HepG2 (cell line): Measurements from ENCODE around the gene DNAJC12. TPM values are rescaled to one million over a fixed set of nuclear protein-coding genes. Genes with fewer than 3 reads are reported as not detected.

ENCODE experiments used
- CC2D1A ChIP-seq: sonication (generic); formaldehyde crosslinking; IDR thresholded peaks from 2 replicates; pipeline ENCODE4 v1.8.1; 2023; ENCODE audit warnings: mild to moderate bottlenecking, missing genetic modification reagents
- FOXA3 ChIP-seq: IDR thresholded peaks from 2 replicates; pipeline ENCODE4 v1.6.1; 2016; ENCODE audit warnings: missing genetic modification reagents, missing compliant biosample characterization
- PCBP2 ChIP-seq: fragments of 200-400 bp; formaldehyde crosslinking; optimal IDR thresholded peaks from 2 replicates; pipeline ENCODE3; 2018; ENCODE audit warnings: low read length, low read depth; ENCODE audit not compliant: poor library complexity, severe bottlenecking
- THAP7 ChIP-seq: sonication (generic); formaldehyde crosslinking; IDR thresholded peaks from 2 replicates; pipeline ENCODE4 v1.8.1; 2023; ENCODE audit warnings: mild to moderate bottlenecking, missing genetic modification reagents
- YEATS4 ChIP-seq: sonication (generic); formaldehyde crosslinking; IDR thresholded peaks from 2 replicates; pipeline ENCODE4 v1.4.0; 2020; ENCODE audit warnings: missing genetic modification reagents, borderline replicate concordance
- ZBTB20 ChIP-seq: sonication (generic); formaldehyde crosslinking; IDR thresholded peaks from 2 replicates; pipeline ENCODE4 v1.8.1; 2023; ENCODE audit warnings: missing genetic modification reagents, low read depth, mild to moderate bottlenecking, borderline replicate concordance
- ZFX ChIP-seq: sonication (generic); formaldehyde crosslinking; IDR thresholded peaks from 2 replicates; pipeline ENCODE4 v1.4.0; 2020; ENCODE audit warnings: mild to moderate bottlenecking, low read depth, missing genetic modification reagents, moderate library complexity
- ZNF142 ChIP-seq: sonication (generic); formaldehyde crosslinking; IDR thresholded peaks from 2 replicates; pipeline ENCODE4 v1.4.0; 2020; ENCODE audit warnings: missing genetic modification reagents
- ZNF253 ChIP-seq: sonication (generic); formaldehyde crosslinking; IDR thresholded peaks from 2 replicates; pipeline ENCODE4 v1.8.0; 2022; ENCODE audit warnings: mild to moderate bottlenecking, missing genetic modification reagents, borderline replicate concordance
- ZNF460 ChIP-seq: sonication (generic); formaldehyde crosslinking; IDR thresholded peaks from 2 replicates; pipeline ENCODE4 v1.5.1; 2020; ENCODE audit warnings: missing genetic modification reagents, mild to moderate bottlenecking, borderline replicate concordance
- ZNF468 ChIP-seq: sonication (generic); formaldehyde crosslinking; IDR thresholded peaks from 2 replicates; pipeline ENCODE4 v1.8.0; 2022; ENCODE audit warnings: mild to moderate bottlenecking, moderate library complexity, missing genetic modification reagents
- ZNF484 ChIP-seq: sonication (generic); formaldehyde crosslinking; IDR thresholded peaks from 2 replicates; pipeline ENCODE4 v1.5.1; 2020; ENCODE audit warnings: mild to moderate bottlenecking, low read depth, missing genetic modification reagents, borderline replicate concordance
- ZNF558 ChIP-seq: sonication (generic); formaldehyde crosslinking; IDR thresholded peaks from 2 replicates; pipeline ENCODE4 v1.9.0; 2022; ENCODE audit warnings: mild to moderate bottlenecking, missing genetic modification reagents, borderline replicate concordance
- polyA plus RNA-seq, 8 experiments: library from polyadenylated mRNA; depleted of rRNA in 3 of 8; stranded (reverse) in 7 of 8; unstranded in 1 of 8; fragments of >200 nt; fragmentation: Illumina TruSeq in 4 of 8; extraction: Trizol in 4 of 8; gene quantifications; 2 replicates each; pipeline versions ENCODE4 v1.2.1 to v1.2.3, GENCODE V29; 2011 to 2016; ENCODE audit warnings: low read depth in 4 of 8, missing spikeins in 1 of 8, mixed read lengths in 1 of 8; ENCODE audit not compliant: insufficient read depth in 1 of 8
- total RNA-seq, 5 experiments: library from RNA; depleted of rRNA; stranded (reverse); fragments of >200 nt; fragmentation: Illumina TruSeq; extraction: Trizol; gene quantifications; 2 replicates each; pipeline ENCODE4 v1.2.3, GENCODE V29; 2016; ENCODE audit warnings: low read depth in 1 of 5

The DNAJC12 gene
- total and polyA plus RNA-seq, 2 of the 13 experiments (the other 11 are each of a cell fraction or from before 2014, with no cell fraction given) = 11.6 to 43.9 TPM

GRCh38 chr10:67785098-67785497 is 52.9 kb downstream of the DNAJC12 start (continued):
- TF ChIP-seq ZNF142 = no peak
- TF ChIP-seq ZNF558 (CRISPR knock-in tag) = no peak
- TF ChIP-seq ZFX (CRISPR knock-in tag) = no peak
- no peak for TF ChIP-seq ZBTB20
- no peak for TF ChIP-seq THAP7
- TF ChIP-seq FOXA3 = no peak
- no peak for TF ChIP-seq ZNF460 (CRISPR knock-in tag)
- no peak for TF ChIP-seq ZNF253 (CRISPR knock-in tag)
- no peak for TF ChIP-seq YEATS4 (CRISPR knock-in tag)
- no peak for TF ChIP-seq ZNF484 (CRISPR knock-in tag)
- TF ChIP-seq ZNF468 (CRISPR knock-in tag) = no peak
- no peak for TF ChIP-seq CC2D1A (CRISPR knock-in tag)
- no peak for TF ChIP-seq PCBP2
